Small intestine (tissue), 7 donors: ENCODE data around the gene LGALS1. TPM values are rescaled to one million over a fixed set of nuclear protein-coding genes. Genes with fewer than 3 reads are reported as not detected.
A peak's percentile ranks its signal among the peaks of the same experiment; 100 is the strongest.

ENCODE experiments used
- DNase-seq, 2 donors: peaks; one replicate each; pipeline versions ENCODE4 v3.0.0 to v3.0.0-alpha.2; 2013
- FAIRE-seq: peaks from 2 replicates; lab custom pipeline; 2012; peaks lifted over from hg19 to GRCh38; lab: Jason Lieb, UNC
- H3K27ac ChIP-seq, 3 donors: one replicate each; pipeline ENCODE4 v1.5.1; 2013; ENCODE audit warnings: low read length in 2 of 3, mild to moderate bottlenecking in 2 of 3, control low read depth in 1 of 3, inconsistent platforms in 1 of 3, low read depth in 1 of 3, moderate library complexity in 1 of 3
- H3K27me3 ChIP-seq, 3 donors: one replicate each; pipeline ENCODE4 v1.6.1; 2013; ENCODE audit warnings: low read length in 3 of 3, inconsistent platforms in 1 of 3; ENCODE audit not compliant: control insufficient read depth in 3 of 3, insufficient read depth in 3 of 3
- H3K36me3 ChIP-seq, 3 donors: one replicate each; pipeline ENCODE4 v1.6.1; 2013; ENCODE audit warnings: low read length in 3 of 3, inconsistent platforms in 1 of 3, low read depth in 1 of 3, mild to moderate bottlenecking in 1 of 3, moderate library complexity in 1 of 3; ENCODE audit not compliant: control insufficient read depth in 3 of 3, insufficient read depth in 2 of 3
- H3K4me1 ChIP-seq, 3 donors: one replicate each; pipeline ENCODE4 v1.6.1; 2013; ENCODE audit warnings: low read length in 2 of 3, inconsistent platforms in 1 of 3, low read depth in 1 of 3, mild to moderate bottlenecking in 1 of 3, moderate library complexity in 1 of 3; ENCODE audit not compliant: control insufficient read depth in 3 of 3, insufficient read depth in 2 of 3
- H3K4me3 ChIP-seq, 3 donors: one replicate each; pipeline ENCODE4 v1.5.1; 2013; ENCODE audit warnings: low read length in 3 of 3, control low read depth in 1 of 3, inconsistent platforms in 1 of 3, low read depth in 1 of 3, mild to moderate bottlenecking in 1 of 3, moderate library complexity in 1 of 3
- H3K9me3 ChIP-seq, 2 donors: one replicate each; pipeline ENCODE4 v1.6.1; 2013; ENCODE audit warnings: low read depth in 1 of 2, low read length in 1 of 2; ENCODE audit not compliant: control insufficient read depth in 2 of 2, insufficient read depth in 1 of 2
- WGBS, 3 donors: extraction: QIAGEN DNeasy Blood & Tissue Kit; methylation state at CpG; one replicate each; pipeline ENCODE4 v1.1.7; 2013; 5-methylcytosine and 5-hydroxymethylcytosine counted together
- polyA plus RNA-seq, 4 donors: library from polyadenylated mRNA; stranded (reverse) in 3 of 4; unstranded in 1 of 4; fragments of 200-250 nt in 3 of 4; fragments of 120-200 nt in 1 of 4; gene quantifications; one replicate each; pipeline versions ENCODE4 v1.2.1 to v1.2.3, GENCODE V29; 2013
- donor health status: healthy with polysubstance abuse.
- donor health status: control.
- donor health status: control.
- donor health status: Bipolar disorder and iron deficiency.
- donor health status: healthy.

The LGALS1 gene
- polyA plus RNA-seq, 4 donors, result 36.9 to 396 (median 243) TPM

- no peak overlapping the region for H3K4me3 ChIP-seq
- no peak overlapping the region for H3K27ac ChIP-seq
- 81 to 88% (median 81%) methylated on average over 7 of the region's 7 CpGs for WGBS, 3 donors
- no peaks in the 10 kb centered on the region for H3K9me3 ChIP-seq
- peaks cover 0 to 16% (median 3%) of the 10 kb centered on the region in 3 donors for H3K4me1 ChIP-seq
- peaks cover 0 to 11% (median 0%) of the 10 kb centered on the region in 3 donors for H3K36me3 ChIP-seq
- no peak for DNase-seq
- no peaks in the 10 kb centered on the region for H3K27me3 ChIP-seq
- FAIRE-seq, result no peak
These were observed 4.9 kb downstream of the LGALS1 start for GRCh38 chr22:37680191-37680851.

- H3K27ac ChIP-seq, result peak overlapping the region in 1 of 3 donors; percentile 17
- FAIRE-seq (no peak), DNase-seq (peak in 1 of 2 donors; percentile 56)
- 21 to 65% (median 42%) methylated on average over 2 of the region's 2 CpGs for WGBS, 3 donors
- peaks cover 0 to 23% (median 3%) of the 10 kb centered on the region in 3 donors for H3K4me1 ChIP-seq
- H3K4me3 ChIP-seq, result no peak overlapping the region
- no peaks in the 10 kb centered on the region for H3K27me3 ChIP-seq
- H3K9me3 ChIP-seq, result no peaks in the 10 kb centered on the region
- peaks cover 0 to 11% (median 0%) of the 10 kb centered on the region in 3 donors for H3K36me3 ChIP-seq
These were observed 5.6 kb downstream of the LGALS1 start for GRCh38 chr22:37681001-37681424.

GRCh38 chr22:37681556-37682049 lies 6.2 kb downstream of the LGALS1 start:
- peak; percentile 90 for DNase-seq
- Histone ChIP-seq H3K4me3 (no peak overlapping the region), H3K4me1 (peaks cover 0 to 23% (median 3%) of the 10 kb centered on the region in 3 donors), H3K36me3 (peaks cover 0 to 11% (median 0%) of the 10 kb centered on the region in 3 donors), H3K27ac (no peak overlapping the region), H3K9me3 (no peaks in the 10 kb centered on the region), H3K27me3 (no peaks in the 10 kb centered on the region)
- 4 to 23% (median 4%) methylated on average over 6 of the region's 6 CpGs for WGBS, 3 donors
- FAIRE-seq, result no peak

- Histone ChIP-seq H3K27ac (peak overlapping the region; percentile 47 to 81 (median 69)), H3K4me3 (no peak overlapping the region), H3K27me3 (no peaks in the 10 kb centered on the region), H3K9me3 (no peaks in the 10 kb centered on the region), H3K4me1 (peaks cover 7 to 23% (median 10%) of the 10 kb centered on the region in 3 donors), H3K36me3 (peaks cover 0 to 22% (median 3%) of the 10 kb centered on the region in 3 donors)
- no peak for FAIRE-seq
- 21 to 62% (median 38%) methylated on average over 16 of the region's 16 CpGs for WGBS, 3 donors
- peak; percentile 82 to 93 for DNase-seq
These were observed 9.6 kb downstream of the LGALS1 start for GRCh38 chr22:37684803-37685615.

- peak within 1 kb of the TSS; percentile 74 to 80 (median 75) for H3K4me3 ChIP-seq
- no peaks in the 10 kb centered on the region for H3K27me3 ChIP-seq
- H3K9me3 ChIP-seq, result no peaks in the 10 kb centered on the region
- H3K4me1 ChIP-seq, result peaks cover 4 to 23% (median 10%) of the 10 kb centered on the region in 3 donors
- FAIRE-seq, result no peak
- H3K36me3 ChIP-seq, result peaks cover 6 to 32% (median 9%) of the 10 kb centered on the region in 3 donors
- peak; percentile 93 to 96 for DNase-seq
- 1 to 3% (median 3%) methylated on average over 48 to 62 of the region's 62 CpGs for WGBS, 3 donors
- peak within 1 kb of the TSS; percentile 69 to 88 (median 81) for H3K27ac ChIP-seq
These were observed 10.9 kb downstream of the LGALS1 start, which contains the start of gene NOL12 for GRCh38 chr22:37686002-37686982. Gene NOL12, plus strand, starts transcription at chr22:37686343. Its CDS starts 50 bp downstream, at chr22:37686393.

- WGBS, 3 donors, result 92 to 95% (median 93%) methylated on average over 7 of the region's 7 CpGs
- no peak for FAIRE-seq
- Histone ChIP-seq H3K4me3 (no peak overlapping the region), H3K36me3 (peaks cover 14 to 68% (median 24%) of the 10 kb centered on the region in 3 donors), H3K9me3 (no peaks in the 10 kb centered on the region), H3K4me1 (peaks cover 4 to 14% (median 10%) of the 10 kb centered on the region in 3 donors), H3K27me3 (no peaks in the 10 kb centered on the region), H3K27ac (no peak overlapping the region)
- DNase-seq, result no peak
These were observed 15.0 kb downstream of the LGALS1 start for GRCh38 chr22:37690407-37690806.

GRCh38 chr22:37690901-37691504 lies 15.6 kb downstream of the LGALS1 start:
- no peak for DNase-seq
- peaks cover 4 to 10% (median 10%) of the 10 kb centered on the region in 3 donors for H3K4me1 ChIP-seq
- FAIRE-seq, result no peak
- peaks cover 14 to 69% (median 24%) of the 10 kb centered on the region in 3 donors for H3K36me3 ChIP-seq
- 94 to 96% (median 95%) methylated on average over 17 to 18 of the region's 18 CpGs for WGBS, 3 donors
- H3K4me3 ChIP-seq, result no peak overlapping the region
- no peaks in the 10 kb centered on the region for H3K27me3 ChIP-seq
- H3K27ac ChIP-seq, result no peak overlapping the region
- H3K9me3 ChIP-seq, result no peaks in the 10 kb centered on the region
